Fibroblast of villous mesenchyme (primary cell): Measurements from ENCODE around the gene STX8. TPM values are rescaled to one million over a fixed set of nuclear protein-coding genes. Genes with fewer than 3 reads are reported as not detected.

Experiments used
- DNase-seq: peaks from one replicate; pipeline ENCODE4 v3.0.0-alpha.2; 2010; ENCODE audit warnings: low read depth
- H3K4me3 ChIP-seq: 2 replicates; pipeline ENCODE4 v1.5.1; 2011; ENCODE audit warnings: low read depth, mild to moderate bottlenecking, low read length
- CTCF ChIP-seq: IDR thresholded peaks from 2 replicates; pipeline ENCODE4 v1.5.1; 2012; ENCODE audit warnings: low read depth, mild to moderate bottlenecking, low read length; ENCODE audit not compliant: insufficient read depth
- total RNA-seq: library from RNA; depleted of rRNA; stranded (reverse); fragments of >200 nt; gene quantifications from 2 replicates; pipeline ENCODE4 v1.2.3, GENCODE V29; 2012

The STX8 gene
- total RNA-seq, 1 donor: 91.1 TPM

DNA sequence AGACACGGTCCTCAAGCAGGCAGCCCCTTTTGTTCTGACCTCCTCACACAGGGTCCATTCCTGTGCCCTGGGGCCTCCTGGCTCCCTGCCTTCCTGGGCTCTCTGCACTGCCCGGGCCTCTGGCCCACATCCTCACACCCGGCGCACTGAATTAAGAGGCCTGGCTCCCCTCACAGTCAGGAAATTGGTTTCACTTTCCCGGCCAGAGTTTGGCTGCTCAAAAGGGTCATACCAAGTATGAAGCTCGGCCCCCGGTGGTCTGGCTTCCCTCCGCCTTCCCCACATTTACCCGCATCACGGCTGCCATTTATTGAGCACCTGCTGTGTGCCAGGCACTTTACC, 334.3 kb downstream of the STX8 start:
- no peak for TF ChIP-seq CTCF
- peak; percentile 26 for DNase-seq

DNA sequence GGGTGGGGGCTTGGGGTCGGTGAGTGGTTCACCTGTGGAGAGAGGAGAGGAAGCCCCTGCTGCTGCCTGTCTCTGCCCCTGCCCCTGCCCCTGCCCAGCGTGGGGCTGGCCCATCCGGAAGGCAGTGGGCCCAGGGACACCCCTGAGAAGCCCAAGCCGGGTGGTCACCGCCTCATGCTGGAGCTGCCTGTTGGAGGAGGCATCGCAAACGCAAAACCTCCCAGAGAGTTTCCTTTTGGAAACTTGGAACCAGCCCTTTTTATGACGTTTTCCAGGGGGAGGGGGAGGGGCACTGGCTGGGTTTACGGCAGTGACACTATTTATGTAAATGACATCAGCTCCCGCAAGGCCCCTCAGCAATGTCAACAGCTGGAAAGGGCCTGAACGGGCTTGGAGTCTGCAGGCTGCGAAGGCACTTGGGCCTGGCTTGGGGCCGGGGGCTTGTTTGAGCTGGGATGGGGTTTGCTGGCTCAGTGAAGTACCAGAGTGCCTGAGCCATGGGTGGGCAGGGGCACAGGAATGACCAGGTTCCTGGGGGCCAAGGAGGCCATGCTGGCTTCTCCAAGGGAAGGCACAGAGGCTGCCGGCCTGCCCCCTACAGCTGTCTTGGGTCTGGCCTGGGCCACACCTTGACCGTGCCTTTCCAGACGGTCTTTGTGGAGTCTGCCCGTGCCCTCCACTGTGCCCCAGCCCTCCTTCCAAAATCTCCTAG, 334.8 kb downstream of the STX8 start:
- peak overlapping the region; percentile 41 for H3K4me3 ChIP-seq
- peak; percentile 66 for DNase-seq
- no peak for TF ChIP-seq CTCF

More for the DNA sequence above, 334.3 kb downstream of the STX8 start:
- H3K4me3 ChIP-seq: no peak overlapping the region

- H3K4me3 ChIP-seq: peak overlapping the region; percentile 50
- TF ChIP-seq CTCF: no peak
- peak; percentile 63 for DNase-seq
Measured at GRCh38 chr17:9239793-9240658, 335.6 kb downstream of the STX8 start.

GRCh38 chr17:9239246-9239792, 336.3 kb downstream of the STX8 start:
- no peak for DNase-seq
- TF ChIP-seq CTCF: no peak
- peak overlapping the region; percentile 50 for H3K4me3 ChIP-seq

GRCh38 chr17:9238340-9239245, 337.0 kb downstream of the STX8 start:
- no peak for TF ChIP-seq CTCF
- no peak for DNase-seq
- no peak overlapping the region for H3K4me3 ChIP-seq

DNA sequence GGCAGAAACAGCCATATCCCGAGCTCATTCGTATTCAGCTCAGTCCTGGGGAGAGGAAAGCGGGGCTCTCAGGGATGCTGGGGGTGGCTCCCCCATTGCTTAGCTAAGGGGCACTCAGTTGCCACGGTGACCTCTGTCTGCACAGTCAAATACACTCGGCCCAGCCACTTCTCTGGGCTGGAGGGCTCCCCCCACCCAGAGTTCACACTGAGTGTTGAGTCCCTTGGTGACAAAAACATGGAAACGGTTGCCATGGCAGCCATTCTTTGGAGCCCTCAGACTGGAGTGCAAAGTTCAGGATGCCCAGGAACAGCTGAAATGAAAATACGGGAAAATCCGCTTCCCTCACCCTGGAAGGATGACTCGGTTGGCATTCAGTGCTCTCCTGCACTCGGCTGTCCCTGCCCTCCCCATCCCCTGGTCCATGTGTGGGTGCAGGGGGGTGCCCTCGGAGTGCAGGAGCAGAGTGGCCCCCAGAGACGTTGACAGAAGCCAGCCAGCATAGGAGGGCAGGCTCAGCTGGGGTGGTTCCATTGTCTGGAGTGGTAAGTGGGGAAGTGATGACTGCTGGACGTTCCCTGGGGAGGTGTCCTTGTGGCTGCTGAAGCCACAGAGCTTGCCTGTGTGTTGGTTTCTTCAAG, 337.8 kb downstream of the STX8 start:
- no peak for TF ChIP-seq CTCF
- DNase-seq: no peak
- H3K4me3 ChIP-seq: no peak overlapping the region
